KG1 (cell line): ENCODE results near the gene LCN9.

ENCODE experiments used
- DNase-seq: peaks from one replicate; lab custom pipeline; 2025; lab: John Stamatoyannopoulos, UW

The LCN9 gene

DNA sequence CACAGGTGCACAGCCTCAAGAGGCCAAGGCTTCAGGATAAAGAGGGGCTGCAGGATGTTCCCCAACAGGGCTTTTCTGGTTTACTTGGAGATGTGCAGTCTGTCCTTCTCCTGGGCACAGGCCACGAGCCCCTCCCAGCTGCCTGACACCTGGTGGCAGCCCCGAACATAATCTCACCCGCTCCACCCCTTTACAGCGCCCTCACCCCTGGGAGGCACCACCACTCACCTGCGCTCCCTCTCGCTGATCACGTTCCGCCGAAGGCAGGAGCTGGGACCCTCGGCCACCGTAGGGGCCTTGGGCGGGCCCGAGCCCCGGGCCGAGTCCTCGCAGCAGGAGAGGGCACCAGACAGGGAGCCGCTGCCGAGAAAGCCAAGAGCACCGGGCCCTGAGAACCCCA is 35.7 kb downstream of the LCN9 start:
- DNase-seq: no peak

DNA sequence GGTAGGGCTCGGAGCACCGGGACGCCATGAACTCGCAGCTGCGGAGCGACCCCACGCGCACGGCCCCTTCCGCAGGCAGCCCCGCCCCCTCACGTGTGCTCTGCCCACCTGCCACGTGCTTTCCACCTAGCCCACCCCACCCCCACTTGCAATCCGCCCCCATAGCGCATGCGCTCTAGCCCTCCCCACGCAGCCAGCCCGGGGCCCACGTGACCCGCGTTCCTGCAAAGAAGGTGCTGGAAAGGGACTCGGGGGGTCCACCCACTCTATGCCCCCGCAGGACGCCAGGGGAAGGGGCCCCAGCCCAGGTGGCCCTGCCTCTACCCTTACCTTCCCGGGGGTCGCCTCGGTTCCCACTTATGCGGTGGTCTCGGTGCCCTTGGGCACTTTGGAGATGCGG is 36.3 kb downstream of the LCN9 start, which contains the start of gene SOHLH1:
Gene SOHLH1, minus strand, starts transcription at position 42 of the 400 bp plus-strand sequence. Its CDS starts 14 bp downstream, at position 28.
- DNase-seq: no peak

DNA sequence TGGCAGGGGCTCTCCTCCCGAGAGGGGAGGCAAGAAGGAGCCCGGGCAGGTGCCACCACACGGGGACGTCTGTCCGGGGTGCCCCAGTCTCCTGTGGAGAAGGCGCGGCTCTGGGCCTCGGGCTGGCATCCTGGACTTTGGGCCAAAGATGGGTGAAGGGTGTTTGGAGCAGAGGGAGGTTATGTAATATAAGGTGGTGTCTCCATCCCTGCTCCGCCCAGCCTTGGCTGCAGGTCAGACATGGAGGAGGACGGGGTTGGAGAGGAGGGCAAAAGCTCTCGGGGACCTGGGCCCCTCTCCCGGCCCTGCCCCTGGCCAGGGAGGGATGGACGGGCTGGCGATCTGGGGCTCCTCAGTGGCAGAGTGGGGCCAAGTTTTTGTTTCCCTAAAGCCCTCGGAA is 37.4 kb downstream of the LCN9 start:
- no peak for DNase-seq

DNA sequence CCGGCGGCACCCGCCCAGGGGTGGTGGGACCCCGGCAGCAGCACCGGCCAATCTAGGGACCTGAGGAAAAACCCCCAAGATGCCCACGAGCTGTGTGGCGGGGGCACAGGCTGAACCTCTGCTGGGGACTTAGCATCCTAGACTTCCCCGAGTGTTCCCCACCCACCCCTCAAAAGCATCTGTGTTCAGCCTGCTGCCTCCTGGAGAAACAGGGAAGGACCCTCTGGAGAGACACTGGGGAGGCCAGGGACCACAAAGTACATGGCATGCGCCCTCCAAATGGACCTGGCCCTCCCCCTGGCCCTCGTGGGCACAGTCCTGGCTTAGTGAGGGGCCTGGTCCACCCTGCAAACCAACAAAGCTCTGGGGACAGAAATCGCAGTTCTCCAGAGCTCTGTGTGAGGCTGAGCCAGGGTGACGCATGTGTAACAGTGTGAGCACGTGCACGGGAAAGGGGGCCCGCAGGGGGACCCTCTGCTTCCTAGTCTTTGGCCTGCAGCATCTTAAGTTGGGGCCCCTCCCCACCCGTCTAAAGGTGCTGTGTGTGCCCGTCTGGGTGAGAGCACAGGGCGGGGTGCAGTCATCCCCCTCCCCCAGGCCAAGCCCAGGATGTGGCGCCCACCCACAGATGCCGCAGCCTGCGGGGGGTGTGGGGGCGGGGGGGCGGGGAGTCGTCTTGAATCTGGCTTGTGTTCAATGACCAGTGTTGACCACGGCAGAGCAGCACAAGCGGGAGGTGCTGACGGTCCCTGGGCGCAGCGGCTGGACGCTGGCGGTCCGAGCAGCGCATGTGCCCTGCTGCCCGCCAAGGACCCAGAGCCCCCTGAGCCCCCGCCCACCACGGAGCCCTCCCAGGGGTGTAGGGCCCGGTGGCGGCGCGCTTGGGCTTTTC is 38.2 kb downstream of the LCN9 start:
- no peak for DNase-seq

DNA sequence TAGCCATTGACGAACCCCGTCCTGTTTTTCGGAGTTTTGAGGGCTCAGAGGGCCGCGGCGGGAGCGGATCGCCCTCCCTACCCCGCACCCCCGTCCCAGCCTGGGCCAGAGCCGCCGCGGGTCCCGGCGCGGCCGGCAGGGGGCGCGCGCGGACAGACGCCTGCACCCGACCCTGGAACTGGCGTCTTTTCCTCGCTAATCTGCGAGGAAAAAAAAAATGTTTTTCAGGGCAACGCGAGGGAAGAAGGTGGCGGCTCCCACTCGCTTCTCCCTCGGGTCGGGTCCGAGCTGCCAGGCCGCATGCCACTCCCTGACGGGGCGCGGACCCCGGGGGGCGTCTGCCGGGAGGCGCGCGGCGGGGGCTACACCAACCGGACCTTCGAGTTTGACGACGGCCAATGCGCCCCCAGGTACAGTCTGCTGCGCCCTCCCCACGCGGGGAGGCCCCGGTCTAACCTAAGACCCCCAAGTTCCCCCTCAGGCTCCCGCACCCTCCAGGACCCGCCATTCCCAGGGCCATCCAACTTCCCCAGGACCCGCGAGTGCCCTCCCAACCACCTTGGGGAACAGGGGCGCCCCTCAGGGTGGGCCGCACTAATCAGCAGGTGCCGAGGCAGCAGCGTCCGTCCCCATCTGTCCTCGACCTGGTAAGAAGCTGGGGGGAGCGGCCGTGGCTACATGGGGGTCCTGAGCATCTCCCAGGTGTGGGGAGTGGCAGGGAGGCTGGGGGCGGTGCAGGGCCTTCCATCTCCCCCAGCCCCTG is 39.0 kb downstream of the LCN9 start, which contains the start of gene KCNT1:
Gene KCNT1, plus strand, starts transcription at position 227 of the 763 bp plus-strand sequence. Its CDS starts 74 bp downstream, at position 301.
- DNase-seq: peak; percentile 16

DNA sequence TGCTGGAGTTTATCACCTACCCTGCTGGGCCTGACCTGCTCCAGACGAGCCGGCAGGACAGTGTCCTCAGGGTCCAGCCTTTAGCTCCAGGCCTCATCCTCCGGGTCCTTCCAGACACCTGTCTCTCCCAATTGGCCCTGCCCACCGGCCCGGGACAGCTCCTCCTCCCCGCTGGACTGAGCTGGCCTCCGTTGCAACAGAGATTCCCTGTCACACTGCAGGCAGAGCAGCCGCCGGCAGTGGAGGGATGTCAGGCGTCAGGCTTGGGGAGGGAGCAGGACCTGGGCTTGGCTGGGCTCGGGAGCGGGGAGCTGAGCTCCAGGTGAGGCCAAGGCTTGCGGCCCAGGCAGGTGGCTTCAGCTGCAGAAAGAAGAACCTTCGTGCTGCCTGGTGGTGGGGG is 40.6 kb downstream of the LCN9 start:
- DNase-seq: no peak

DNA sequence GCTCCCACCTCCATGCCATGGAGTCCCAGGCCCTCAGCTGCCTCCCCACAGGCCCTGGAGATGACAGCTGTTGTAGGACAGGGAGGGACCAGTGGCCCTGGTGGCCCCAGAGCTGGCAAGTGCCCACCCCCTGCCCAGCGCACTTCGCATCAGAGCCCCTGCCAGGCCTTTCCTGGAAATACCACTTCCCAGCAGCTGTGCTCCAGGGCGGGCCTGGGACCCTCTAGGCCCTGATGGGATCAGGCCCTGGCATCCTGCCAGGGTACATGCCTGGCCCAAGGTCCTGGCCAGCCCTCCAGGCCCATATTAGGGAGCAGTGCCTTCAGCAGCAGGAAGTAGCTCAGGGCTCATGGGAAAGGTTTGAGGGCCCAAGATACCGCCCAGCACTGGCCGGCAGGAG is 41.4 kb downstream of the LCN9 start:
- DNase-seq: no peak

DNA sequence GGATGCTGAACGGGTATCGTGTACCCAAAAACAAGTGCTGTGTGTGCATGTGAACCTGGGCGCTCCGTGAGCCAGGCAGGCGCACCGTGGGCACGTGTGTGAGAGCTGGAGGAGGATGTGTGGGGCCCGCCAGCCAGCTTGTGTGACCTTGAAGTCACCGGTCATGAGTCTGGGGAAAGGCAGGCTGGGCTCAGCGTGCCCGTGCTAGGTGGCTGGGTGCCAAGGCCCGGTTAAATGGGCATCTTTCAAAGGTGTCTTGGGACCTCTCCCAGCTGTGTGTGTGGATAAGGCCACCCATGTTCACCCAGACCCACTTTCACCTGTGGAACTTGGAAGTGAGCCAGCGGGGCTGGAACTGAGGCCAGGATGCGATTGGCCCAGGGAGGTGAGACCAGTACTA is 42.3 kb downstream of the LCN9 start:
- DNase-seq: no peak

DNA sequence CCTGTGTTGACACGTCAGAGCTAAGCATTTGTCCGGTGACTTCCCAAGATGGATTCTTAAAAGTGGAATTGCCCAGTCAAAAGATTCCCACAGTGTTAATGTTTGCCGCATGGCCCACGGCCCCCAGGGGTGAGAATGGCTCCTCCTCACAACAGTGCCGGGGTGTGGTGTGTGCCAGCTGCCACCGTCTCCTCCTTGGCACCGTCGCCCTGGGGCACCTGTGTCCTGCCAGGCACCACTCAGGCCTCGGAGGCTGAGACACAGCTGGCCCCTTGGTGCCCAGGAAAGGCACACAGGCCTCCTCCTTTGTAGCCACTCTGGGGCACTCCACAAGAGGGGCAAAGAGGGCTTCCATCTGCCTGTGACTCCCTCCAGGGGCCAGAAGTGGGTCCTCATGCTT is 43.2 kb downstream of the LCN9 start:
- no peak for DNase-seq

DNA sequence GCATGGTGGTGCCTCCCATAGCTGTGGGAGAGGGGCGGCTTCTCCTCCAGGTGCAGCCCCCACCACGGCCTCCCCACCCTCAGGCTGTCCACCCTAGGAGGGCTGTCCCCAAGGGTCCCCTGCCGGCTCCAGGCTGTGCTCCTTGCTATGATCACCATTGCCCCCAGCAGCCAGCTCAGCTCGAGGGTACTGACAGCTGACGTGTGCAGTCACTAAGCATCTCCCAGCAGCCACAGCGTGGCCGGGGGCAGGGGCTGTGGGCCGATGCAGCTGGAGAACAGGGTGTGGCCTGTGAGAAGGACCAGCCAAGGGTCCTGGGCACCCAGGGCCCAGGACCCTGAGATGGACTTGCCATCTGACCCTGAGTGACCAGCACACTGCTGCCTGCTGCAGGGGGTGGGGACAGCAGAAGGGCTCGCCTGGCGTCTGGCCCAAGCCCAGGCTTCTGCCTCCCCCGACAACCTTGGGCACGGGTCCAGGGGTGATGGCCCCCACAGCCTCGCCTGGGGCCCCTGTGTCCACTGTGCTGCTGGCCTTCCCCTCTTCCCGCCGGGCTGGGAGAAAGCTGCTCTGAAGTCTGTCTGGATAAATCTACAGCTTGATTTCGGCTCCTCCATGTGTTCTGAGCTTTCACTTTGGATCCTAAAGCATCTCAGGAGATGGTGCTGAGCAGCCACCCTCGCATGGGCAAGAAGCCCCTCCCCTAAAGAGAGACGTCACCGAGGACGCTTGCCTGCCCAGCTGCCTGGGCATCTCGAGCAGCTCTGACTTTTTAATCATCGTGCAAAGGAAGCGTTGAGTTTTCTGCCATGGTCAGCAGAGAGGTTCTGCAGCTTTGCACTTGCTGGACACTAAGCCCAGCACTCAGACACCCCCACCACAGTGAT is 44.4 kb downstream of the LCN9 start:
- no peak for DNase-seq

DNA sequence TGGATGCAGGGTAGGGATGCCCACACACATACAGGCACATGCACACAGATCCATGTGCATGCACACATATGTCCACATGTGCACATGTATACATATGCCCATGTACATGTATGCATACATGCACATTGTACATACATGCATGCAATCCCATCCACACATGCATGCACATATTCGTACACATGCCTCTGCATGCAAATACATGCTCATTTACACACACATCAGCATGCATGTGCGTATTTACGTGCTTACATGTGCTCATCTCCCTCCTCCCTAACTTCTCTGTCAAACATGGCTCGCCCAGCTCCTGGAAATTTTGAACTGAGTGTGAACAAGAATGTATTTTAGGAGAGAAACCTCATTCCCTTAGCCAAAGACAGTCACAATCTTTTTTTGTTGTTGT is 45.1 kb downstream of the LCN9 start:
- no peak for DNase-seq

DNA sequence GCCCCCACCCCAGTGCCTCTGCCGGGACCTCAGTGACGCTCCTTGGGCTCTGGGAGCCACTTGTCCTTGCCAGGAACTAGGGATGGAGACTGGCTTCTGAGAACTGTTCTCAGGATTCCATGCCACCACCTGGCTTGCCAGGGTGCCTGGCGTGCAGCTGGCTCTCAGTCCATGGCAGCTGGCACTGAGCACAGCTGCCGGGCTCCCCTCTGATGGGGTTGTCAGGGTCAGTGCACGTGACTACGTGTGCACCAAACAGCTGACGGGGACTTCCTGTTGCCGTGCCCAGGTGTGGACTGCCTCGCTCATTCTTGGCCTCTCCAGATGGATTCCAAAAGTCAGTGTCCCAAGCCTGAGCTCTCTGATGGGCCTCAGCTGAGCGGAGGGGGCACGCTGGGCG is 48.3 kb downstream of the LCN9 start:
- no peak for DNase-seq

DNA sequence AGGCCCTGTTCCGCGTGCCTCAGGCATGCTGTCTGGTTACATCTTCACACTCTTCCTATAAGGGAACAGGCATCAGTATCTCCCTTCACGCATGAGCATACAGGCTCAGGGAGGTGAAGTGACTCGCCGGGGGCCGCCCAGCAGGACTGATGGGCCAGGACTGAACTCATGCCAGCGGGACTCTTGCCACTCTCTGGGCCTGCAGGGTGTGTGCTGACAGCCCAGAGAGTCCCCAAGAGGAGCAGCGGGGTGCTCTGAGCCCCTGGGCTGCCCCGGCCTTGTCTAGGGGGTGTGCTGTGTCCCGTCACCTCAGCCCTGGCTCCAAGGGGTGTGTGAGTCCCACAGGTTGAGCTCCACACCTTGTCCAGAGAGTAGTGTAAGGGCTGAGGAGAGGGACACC is 48.8 kb downstream of the LCN9 start:
- DNase-seq: no peak

DNA sequence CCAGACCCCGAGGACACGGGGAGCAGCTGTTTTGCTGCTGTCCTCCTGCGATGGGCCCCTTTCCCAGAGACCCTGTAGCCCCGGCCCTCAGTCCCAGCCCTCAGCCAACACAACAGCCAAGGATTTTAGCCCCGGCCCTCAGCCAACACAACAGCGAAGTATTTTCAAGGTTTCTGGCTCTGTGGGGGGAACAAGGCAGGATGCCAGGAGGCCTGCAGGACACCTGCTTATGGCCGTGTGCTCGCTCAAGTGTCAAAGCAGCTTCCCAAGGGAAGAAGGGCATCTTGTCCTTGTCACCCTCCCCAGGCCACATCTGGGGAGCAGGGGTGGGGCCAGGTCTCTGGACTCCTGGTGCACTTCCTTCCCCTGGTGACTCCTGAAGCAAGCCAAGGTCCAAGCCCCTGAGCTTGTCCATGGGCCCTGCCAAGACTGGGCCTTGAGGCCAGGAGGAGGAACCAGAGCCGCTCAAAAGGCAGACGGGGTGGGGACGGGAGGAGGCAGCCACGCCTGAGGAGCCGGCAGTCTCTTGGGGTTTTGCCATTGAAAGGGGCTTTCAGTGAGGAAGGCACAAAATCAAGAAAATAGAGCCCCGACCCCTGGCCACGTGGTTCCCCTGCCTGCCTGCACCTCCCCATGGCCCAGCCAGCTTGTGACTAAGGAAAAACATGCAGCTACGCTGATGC is 49.6 kb downstream of the LCN9 start:
- DNase-seq: no peak

DNA sequence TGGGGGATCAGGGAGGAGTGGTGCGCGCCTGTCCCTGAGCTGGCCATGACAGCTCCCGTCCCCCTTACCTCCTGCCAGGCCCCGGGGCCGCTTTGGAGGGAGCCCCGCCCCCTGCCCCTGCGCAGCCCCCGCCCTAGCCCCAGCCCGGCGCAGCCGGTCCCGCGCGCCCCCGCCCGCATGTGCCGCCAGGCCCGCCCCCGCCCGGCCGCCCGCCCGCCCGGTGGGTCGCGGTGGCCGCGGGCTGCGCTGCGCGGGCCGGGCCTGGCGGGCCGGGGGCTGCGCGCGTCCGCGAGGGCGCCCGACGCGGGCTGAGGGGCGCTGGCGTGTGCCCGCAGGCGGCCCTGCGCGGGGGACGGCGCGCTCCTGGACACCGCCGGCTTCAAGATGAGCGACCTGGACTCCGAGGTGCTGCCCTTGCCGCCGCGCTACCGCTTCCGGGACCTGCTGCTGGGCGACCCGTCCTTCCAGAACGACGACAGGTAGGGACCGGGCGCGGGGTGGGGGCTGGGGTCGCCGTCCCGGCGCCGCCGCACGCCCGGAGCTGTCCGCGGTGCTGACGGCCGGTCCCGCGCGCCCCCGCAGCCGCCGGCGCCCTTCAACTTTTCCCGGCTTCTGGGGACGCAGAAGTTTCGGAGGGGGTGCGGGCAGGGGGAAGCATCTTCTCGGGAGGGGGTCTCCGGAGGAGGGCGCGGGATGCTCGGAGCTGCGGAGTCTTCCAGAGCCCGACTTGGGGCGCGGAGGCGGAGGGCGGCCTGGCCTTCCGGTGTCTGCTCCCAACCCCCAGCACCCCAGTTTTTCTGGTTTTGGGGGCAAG is 51.3 kb downstream of the LCN9 start:
- DNase-seq: no peak

DNA sequence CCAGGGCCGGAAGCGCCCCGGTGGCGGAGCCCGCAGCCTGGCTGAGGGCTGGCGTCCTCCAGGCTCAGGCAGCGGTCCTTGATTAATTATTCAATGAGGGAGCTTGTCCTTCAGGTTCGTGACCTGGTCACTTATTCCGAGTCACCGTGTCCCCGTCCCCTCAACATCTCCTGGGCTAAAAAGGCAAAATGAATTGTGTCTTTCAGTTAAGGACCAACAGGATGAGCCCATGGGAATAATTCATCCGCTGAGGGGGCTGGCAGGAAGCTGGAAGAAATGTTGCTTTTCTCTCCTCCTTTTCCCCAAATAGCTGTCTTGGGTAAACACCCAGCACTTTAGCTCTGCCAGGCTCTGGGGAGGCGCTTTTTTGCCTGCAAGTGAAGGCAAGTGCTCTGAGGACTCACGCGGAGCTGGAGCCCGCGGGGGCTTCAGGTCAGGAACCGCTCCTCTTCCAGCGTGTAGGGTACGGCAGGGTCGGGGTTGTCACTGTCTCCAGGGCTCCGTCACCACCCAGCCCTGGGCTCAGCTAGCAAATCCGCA is 52.0 kb downstream of the LCN9 start:
- DNase-seq: no peak

DNA sequence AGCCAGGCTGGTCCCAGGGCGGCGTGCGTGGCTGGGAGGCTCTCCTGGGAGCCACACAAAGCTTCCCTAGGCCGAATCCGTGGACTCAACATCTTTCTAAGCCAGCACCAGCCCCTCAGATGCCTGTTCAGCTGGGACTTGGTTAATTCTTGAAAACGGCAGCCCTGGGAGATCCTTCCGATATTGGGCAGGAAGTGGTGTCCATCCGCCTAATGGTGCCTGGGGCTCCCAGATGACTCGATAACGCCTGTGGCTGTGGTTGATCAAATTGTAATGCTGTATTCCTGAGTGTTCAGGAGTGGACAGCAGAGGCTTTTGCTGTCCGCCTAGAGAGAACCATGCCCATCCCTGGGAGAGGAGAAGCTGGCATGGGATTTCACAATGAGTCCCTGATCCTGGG is 52.9 kb downstream of the LCN9 start:
- DNase-seq: no peak
